HG02588 (cell line): ENCODE data around the gene TBC1D9B.
"Not testable (repeated sequence)": the region's sequence is repeated elsewhere in the genome, so short reads cannot be mapped to it uniquely, and the experiment has no call there.

ENCODE experiments used
- ATAC-seq: cut with Tn5 transposase; IDR thresholded peaks from one replicate; pipeline ENCODE4 v1.9.1; 2021; ENCODE audit warnings: mild to moderate bottlenecking, moderate library complexity; ENCODE audit not compliant: unreplicated experiment

TBC1D9B gene

DNA sequence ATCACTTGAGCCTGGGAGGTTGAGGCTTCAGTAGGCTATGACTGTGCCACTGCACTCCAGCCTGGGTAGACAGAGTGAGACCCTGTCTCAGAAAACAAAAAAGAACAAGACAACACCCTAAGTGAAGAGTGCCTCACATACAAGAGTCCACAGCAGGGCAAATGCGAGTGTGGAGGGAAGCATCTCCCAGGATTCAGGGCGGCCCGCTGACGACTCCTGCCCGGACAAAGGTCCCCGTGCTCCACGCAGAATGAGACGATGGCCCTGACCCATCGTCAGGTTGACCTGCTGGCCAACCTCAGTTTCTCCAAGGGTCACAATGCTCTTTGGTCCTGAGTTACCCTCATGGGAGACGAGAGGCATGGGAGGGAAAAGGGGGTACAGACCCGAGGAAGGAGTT, 67.4 kb downstream of the TBC1D9B start:
- ATAC-seq, result no peak

DNA sequence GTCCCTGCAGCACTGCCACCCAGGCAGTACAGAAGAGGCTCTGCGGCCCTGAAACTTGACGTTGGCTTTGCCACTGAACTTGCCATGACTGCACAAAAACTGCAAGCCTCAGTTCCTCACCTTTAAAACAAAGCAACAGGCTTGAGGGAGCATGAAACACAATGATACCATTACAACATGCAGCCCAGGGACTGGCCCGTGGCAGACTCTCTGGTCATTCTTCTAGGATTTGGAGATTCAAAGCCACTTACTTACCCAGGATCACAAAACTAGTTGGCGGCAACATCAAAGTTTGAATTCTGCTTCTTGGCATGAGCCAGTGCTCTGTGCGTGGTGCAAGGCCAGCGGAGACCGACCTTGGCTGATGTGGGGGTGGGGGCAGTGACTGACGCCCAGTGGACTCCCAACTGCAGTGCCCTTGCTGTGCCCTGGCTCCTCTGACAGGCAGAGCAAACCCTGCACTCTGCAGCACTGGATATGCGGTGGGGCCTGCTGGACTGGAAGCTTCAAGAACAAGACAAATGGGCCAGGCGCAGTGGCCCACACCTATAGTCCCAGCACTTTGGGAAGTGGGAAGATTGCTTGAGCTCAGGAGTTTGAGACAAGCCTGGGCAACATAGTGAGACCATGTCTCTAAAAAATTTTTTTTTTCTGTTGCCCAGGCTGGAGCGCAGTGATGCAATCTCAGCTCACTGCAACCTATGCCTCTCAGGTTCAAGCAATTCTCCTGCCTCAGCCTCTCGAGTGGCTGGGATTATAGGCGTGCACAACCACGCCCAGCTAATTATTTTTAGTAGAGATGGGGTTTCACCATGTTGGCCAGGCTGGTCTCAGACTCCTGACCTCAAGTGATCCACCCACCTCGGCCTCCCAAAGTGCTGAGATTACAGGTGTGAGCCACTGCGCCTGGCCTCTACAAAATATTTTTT, 68.1 kb downstream of the TBC1D9B start:
- ATAC-seq, result no peak

DNA sequence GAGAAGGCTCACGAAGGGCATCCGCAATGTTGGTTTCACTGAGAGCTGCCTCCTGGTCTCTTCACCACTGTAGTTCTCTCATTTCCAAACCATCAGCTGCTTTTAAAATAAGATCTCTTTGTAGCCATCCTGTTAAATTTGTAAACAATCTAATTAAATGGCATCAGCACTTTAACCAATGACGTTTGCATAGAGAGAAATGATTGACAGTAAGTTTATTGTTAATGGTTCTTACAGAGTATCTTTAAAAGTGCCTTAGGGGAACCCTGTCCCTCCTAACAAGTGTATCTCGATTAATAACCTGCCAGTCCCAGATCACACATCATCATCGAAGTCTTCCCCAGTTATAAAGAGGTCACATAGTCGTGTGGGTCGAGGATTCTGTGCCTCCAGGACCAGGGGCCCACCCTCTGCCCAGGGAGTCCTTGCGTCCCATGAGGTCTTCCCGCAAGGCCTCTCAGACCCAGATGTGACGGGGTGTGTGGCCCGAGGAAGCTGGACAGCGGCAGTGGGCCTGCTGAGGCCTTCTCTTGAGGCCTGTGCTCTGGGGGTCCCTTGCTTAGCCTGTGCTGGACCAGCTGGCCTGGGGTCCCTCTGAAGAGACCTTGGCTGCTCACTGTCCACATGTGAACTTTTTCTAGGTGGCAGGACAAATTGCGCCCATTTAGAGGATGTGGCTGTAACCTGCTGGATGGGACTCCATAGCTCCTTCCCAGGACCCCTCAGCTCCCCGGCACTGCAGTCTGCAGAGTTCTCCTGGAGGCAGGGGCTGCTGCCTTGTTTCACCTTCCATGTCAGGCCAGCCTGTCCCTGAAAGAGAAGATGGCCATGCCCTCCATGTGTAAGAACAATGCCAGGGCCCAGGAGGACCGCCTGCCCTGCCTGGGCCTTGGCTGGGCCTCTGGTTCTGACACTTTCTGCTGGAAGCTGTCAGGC, 70.4 kb downstream of the TBC1D9B start:
- ATAC-seq, result no peak

DNA sequence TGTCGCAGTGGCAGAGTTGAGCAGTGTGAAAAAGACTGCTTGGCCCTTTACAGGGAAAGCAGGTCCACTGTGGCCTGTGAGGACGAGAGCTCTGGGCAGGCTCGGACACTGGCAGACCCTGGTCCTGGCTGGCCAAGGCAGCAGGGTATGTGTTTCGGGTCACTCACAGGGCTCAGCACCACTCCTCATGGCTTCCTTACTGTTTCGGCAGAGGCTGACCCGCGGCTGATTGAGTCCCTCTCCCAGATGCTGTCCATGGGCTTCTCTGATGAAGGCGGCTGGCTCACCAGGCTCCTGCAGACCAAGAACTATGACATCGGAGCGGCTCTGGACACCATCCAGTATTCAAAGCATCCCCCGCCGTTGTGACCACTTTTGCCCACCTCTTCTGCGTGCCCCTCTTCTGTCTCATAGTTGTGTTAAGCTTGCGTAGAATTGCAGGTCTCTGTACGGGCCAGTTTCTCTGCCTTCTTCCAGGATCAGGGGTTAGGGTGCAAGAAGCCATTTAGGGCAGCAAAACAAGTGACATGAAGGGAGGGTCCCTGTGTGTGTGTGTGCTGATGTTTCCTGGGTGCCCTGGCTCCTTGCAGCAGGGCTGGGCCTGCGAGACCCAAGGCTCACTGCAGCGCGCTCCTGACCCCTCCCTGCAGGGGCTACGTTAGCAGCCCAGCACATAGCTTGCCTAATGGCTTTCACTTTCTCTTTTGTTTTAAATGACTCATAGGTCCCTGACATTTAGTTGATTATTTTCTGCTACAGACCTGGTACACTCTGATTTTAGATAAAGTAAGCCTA, 71.3 kb downstream of the TBC1D9B start:
- no peak for ATAC-seq

DNA sequence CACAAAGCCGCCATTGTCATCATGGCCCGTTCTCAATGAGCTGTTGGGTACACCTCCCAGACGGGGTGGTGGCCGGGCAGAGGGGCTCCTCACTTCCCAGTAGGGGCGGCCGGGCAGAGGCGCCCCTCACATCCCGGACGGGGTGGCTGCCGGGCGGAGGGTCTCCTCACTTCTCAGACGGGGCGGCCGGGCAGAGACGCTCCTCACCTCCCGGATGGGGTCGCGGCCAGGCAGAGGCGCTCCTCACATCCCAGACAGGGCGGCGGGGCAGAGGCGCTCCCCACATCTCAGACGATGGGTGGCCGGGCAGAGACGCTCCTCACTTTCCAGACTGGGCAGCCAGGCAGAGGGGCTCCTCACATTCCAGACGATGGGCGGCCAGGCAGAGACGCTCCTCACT, 72.8 kb downstream of the TBC1D9B start:
- ATAC-seq, result not testable (repeated sequence)

DNA sequence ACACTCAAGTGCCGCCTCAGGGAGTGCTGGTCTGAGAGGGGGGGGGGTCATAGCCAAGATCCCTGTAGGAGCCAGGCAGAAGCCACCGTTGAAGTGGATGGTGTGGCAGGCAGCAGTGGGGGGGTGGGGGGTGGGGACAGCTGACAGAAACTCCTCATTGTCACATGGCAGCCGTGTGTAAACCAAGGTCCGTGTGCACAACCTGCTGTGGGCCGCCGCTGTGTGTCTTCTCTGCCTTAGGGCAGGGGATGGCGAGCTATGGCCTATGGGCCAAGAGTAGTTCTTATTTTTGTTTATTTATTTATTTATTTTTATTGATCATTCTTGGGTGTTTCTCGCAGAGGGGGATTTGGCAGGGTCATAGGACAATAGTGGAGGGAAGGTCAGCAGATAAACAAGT, 73.6 kb downstream of the TBC1D9B start:
- ATAC-seq, result no peak

DNA sequence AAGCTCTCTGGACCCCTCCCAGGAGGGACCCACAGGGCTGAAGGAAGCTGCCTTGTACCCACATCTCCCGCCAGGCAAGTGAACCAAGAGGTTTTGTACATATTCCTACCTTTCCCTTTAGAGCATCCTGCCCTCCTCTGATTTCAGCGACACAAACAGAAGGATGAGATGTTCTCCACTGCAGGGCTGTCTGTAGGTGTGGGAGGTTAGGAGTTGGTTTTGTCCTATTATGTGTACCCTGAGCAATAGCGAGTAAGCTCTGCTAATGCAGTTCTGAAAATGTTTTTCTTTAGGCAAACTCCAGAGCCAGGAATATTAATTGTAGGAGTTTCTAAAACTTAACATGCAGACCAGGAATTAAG, 74.0 kb downstream of the TBC1D9B start:
- ATAC-seq, result no peak

DNA sequence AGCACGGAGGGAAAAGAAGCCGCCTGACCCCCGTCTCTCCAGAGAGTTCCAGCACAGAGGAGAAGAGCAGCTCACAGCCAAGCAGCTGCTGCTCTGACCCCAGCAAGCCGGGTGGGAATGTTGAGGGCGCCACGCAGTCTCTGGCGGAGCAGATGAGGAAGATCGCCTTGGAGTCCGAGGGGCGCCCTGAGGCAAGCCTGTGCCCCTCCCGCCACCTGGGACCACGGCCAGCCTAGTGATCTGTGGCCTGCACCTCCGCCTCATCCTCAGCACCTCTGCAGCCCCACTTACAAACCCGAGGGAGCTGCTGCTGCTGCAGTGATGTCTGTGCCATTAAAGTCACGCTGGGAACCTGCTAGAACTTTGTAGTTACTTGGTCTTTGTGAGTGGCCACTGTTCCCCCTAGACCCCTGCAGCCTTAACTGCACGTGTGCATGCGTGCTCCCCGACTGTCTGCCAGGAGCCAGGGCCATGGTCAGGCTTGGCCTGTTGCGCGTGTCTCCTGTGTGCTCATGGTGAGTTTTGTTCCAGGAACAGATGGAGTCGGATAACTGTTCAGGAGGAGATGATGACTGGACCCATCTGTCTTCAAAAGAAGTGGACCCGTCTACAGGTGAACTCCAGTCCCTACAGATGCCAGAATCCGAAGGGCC, 74.5 kb downstream of the TBC1D9B start:
- no peak for ATAC-seq

DNA sequence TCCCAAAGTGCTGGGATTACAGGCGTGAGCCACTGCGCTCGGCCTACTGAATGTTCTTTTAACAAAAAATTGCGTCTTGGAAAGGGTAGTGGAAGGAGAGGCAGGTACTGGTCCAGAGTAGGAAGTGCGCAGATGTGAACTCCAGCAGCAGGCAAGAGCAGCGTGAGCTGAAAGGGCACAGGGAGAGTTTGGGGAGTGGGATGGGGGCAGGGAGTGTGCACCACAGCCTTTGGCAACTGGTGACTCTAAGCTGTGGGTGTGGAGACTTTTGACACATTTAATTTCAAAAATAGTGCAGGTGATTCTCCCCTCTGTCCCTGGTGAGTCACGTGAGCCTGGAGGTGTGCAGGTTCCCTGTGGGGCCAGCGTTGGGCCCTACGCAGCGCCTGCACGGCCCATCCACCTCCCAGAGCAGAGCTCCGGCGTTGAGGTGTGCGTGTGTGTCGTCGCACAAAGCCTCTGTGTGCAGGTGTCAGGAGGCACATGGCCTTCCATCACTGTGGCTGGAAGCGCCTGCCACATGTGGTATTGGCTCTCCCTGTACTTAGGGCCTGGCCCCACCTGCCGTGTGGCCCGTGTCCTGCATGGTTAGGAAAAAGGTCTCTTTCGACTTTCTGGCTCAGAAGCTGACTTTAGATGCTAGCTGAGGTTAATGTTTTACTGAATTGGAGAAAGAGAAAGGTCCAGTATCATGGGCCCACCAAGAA, 75.5 kb downstream of the TBC1D9B start:
- no peak for ATAC-seq

DNA sequence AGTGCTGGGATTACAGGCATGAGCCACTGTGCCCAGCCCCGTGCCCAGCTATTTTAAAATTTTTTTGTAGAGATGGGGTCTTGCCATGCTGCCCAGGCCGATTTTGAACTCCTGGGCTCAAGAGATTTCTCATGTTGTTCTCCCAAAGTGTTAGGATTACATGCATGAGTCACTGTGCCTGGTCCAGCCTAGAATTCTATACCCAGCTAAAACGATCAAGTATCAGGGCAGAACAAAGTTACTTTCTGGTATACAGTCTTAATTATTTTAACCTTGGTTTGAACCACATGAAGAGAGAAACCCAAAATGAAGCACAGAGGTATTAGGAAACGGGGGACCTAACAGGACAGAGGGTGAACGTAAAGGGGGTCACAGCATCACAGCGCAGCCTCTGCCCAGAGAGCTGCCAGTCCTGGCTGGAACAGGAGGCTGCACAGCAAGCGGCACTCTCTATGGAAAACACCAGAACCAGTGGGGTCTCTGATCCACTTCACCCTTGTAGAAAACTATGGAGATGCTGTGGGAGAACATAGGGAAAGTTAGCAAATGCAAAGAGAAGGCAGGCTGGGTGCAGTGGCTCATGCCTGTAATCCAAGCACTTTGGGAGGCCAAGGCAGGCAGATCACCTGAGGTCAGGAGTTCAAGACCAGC, 76.8 kb downstream of the TBC1D9B start:
- ATAC-seq, result no peak

DNA sequence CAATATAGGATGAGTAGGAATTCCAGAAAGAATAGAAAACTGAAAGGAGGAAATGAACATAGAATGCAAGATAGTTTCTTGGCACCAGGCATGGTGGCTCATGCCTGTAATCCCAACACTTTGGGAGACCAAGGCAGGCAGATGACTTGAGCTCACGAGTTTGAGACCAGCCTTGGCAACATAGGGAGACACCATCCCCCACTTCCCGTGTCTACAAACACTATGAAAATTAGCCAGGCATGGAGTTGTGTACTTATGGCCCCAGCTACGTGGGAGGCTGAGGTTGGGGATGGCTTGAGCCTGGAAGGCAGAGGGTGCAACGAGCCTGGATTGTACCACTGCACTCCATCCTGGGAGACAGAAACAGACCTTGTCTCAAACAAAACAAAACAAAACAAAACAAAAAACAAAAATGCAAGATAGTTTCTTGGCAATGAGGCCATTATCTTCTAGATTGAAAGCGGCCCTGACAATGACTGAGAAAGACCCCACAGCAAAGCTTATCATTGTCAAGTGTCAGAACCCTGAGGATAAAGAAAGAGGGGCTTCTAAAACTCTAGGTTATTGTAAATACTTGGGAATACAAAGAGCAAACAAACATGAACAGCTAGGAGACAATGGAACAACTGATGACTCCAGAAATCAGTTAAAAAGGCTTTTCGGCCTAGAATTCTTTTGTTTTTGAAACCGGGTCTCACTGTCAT, 77.8 kb downstream of the TBC1D9B start:
- ATAC-seq, result no peak

DNA sequence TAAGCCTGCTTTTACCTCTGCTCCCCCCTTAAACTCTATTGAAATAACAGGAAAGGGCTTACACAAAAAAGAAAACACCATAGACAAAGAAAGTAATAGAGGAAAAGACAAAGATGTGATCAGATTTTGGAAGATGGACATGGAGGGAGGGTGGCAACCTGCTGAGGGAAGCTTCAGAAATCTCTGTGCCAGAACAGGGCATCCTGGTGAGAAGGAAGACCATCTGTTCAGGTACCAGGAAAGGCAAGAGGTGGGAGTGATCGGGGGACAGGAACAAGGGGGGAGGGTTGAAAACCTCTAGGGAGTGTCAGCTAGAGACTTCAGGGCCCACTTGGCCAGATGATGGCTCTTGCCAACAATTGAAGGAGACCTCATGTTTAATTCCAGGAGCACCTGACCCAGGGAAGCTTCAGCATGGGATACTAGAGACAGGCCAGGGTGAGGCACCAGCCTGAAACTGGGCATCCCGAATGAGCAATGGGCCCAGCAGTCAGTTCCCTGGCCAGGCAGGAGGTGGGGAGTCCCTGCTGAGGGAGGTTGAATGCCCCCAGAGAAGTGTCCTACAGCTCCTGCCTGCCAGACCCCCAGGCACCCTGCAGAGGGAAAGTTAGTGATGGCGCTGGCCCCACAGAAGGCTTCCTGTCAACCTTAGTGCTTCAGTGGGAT, 78.8 kb downstream of the TBC1D9B start:
- no peak for ATAC-seq

DNA sequence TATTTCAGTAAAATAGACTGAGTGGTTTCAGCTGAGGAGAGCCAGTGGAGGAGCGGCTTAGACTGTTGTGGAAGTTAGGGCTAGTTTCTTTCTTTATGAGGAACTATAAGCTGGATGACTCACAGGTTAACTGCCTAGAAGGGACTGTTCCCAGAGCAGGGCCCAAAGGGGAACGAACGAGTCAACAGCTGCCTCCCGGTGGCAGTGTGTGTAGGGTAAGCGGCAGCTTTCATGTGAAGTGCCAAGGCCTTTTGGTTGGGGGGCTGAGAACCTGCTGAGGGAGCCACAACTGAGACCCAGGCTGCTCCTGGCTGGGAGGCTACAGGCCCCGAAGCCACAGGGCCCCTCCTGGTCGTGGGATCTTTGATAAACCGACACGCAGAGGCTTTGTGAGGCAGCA, 80.0 kb downstream of the TBC1D9B start:
- no peak for ATAC-seq

DNA sequence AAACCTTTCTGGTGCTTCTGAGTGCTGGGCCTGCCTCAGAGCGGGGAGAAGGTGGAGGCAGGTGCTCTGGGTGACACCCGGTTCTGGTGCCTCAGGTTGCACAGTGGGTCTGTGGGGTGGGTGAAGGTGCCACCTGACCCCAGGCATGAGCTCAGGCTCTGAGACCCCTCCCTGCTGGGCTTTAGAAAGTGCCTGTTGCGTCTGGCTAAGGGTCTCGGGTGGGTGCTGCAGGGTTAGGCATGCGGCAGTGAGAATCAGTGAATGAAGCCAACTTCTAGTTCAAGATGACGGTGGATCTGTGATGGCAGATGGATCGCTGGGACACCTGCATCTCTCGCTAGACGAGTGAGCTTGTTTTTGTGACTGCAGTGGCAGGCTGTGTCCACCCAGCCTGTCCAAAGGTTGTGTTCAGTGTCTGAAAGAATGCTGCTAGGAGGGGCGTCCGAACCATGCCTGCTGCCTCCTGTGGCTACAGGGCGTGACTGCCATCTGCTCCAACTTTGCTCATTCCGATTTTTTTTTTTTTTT, 82.0 kb downstream of the TBC1D9B start:
- ATAC-seq, result no peak

DNA sequence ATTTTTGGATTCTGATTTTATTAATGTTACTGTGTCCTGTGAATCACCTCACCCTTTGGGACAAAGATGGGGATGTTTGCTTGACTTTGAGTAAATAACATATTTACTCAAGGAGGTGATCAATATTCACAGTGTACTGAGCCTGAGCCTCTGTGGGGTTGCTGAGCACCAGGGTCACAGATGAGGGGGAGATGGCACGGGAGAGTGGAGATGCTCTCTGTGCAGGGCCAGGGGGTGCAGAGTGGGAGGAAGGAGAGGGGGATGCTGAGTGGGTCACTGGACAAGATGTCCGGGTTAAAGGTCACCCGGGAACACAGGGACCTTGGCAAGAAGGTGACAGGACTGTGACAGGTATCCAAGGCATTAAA, 83.0 kb downstream of the TBC1D9B start:
- ATAC-seq, result no peak

DNA sequence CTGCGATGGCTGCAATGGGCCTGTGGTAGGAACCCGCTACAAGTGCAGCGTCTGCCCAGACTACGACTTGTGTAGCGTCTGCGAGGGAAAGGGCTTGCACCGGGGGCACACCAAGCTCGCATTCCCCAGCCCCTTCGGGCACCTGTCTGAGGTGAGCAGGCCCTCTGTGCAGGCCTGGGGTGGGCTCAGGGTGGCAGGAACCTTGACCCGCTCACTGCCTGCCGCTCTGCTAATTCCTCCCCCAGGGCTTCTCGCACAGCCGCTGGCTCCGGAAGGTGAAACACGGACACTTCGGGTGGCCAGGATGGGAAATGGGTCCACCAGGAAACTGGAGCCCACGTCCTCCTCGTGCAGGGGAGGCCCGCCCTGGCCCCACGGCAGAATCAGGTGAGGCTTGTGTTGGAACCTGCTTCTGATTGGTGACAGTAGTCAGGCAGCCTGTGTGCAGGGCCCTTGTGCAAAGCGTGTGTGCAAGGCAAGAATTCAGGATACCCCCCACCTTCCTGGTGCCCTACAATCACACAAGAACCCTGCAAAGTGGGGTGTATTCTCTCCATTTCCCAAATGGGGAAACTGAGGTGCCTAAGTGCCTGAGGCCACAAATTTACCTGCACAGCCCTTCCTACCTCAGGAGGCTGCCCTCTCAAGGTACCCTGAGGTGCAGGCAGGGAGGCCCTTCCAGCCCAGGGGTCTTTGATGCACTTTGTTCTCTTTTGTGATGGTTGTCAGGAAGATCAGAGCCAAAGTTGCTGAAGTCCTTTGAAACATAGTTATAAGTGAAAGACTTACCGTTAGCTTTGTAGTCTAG, 83.6 kb downstream of the TBC1D9B start:
- no peak for ATAC-seq

DNA sequence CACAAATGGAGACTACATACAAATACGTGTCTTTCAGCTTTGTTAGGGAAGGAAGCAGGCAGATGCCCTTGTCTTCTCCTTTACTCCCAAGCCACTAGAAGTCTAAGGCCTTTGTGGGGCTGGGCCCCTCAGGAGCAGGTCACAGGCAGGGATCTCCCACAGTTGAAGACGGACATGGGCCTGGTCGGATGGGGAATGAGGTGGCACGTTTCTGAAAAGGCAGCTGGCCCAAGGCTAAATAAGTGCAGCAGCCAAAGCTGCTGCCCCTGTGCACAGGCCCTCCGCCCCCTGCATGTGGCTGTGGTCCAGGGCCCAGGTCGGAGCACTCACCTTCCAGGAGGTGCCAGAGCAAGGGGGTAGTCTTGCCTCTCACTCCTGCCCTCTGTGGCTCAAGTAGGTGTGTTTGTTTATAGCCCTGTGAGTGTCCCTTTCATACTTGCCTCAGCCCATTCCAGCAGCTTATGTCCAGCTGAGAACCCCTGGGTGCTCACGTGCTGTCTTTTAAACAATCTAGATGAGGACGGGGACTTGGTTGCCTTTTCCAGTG, 85.2 kb downstream of the TBC1D9B start:
- no peak for ATAC-seq
